Measurements from ENCODE around the gene KAT6B. TPM values are rescaled to one million over a fixed set of nuclear protein-coding genes. Genes with fewer than 3 reads are reported as not detected.

The KAT6B gene
- total RNA-seq, 1 donor from 2014 or later: 155 TPM

DNA sequence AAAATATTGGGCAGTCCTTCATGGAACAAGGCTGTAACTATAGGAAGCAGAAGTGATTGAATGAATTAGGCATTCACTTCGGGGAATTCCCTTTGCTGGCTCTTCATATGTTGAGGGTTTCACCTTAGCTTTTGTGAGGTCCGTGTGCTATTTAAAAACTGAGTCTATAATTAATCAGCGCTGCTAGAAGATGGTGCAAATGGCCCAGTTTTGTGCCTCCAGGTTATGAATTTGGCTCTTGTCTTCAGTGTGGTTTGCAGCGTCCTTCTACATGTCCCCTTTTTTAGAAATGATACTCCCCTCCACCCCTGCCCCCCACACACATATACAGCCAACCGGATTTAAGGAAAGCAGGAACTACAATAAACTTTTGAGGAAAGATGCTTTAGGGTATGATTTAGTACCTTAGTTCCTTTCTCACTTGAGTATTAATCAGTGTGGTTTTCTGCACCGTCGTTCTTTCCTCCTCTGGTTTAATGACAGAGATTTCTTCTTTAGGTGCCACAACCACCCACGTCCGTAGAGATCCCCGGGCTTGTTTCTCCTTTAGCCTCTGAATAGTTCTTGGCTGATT is 174.4 kb downstream of the KAT6B start:
- DNase-seq (ENCODE audit: low spot score in 2 of 2, unreplicated experiment in 2 of 2): no peak
- Mint-ChIP-seq H3K27ac (peak overlapping the region; percentile 41), H3K4me3 (no peak overlapping the region), H3K9me3 (no peaks in the 10 kb centered on the region), H3K4me1 (peaks cover 23% of the 10 kb centered on the region), H3K27me3 (ENCODE audit: low read depth) (no peaks in the 10 kb centered on the region), H3K36me3 (peaks cover 31% of the 10 kb centered on the region)
- TF ChIP-seq, protein P1, sequence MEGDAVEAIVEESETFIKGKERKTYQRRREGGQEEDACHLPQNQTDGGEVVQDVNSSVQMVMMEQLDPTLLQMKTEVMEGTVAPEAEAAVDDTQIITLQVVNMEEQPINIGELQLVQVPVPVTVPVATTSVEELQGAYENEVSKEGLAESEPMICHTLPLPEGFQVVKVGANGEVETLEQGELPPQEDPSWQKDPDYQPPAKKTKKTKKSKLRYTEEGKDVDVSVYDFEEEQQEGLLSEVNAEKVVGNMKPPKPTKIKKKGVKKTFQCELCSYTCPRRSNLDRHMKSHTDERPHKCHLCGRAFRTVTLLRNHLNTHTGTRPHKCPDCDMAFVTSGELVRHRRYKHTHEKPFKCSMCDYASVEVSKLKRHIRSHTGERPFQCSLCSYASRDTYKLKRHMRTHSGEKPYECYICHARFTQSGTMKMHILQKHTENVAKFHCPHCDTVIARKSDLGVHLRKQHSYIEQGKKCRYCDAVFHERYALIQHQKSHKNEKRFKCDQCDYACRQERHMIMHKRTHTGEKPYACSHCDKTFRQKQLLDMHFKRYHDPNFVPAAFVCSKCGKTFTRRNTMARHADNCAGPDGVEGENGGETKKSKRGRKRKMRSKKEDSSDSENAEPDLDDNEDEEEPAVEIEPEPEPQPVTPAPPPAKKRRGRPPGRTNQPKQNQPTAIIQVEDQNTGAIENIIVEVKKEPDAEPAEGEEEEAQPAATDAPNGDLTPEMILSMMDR (IDR thresholded peaks at IDR 0.05; ENCODE audit: unreplicated experiment): no peak

DNA sequence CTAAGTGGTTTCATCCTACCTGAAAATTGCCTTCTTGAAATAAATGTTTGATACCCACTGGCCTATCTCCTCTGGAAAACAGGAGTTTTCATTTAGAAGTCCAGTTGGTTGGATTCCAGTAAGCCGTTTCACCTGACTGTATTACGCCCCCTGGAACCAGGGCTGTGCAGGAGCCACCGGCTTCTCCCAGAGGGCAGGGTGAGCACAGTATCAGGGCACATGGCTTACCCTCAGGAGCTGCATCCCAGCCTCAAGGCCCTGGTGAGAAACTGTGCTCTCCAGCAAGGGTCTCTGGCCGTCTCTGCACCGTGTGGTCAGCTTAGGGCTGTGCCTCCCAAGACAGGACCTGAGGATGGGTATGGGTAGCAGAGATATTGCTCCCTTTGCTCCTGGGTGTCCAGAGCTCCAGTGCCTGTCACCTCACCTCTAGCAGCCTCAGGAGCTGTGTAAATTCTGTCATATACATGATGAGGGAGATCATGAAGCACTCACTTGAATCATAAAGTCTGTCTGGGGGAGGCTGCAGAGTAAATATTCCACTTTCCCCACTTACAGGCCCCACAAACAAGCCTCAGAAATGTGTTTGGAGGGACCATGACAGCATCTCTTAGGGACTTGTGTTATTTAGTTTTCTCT is 175.4 kb downstream of the KAT6B start:
- H3K27me3 Mint-ChIP-seq (ENCODE audit: low read depth): no peaks in the 10 kb centered on the region

DNA sequence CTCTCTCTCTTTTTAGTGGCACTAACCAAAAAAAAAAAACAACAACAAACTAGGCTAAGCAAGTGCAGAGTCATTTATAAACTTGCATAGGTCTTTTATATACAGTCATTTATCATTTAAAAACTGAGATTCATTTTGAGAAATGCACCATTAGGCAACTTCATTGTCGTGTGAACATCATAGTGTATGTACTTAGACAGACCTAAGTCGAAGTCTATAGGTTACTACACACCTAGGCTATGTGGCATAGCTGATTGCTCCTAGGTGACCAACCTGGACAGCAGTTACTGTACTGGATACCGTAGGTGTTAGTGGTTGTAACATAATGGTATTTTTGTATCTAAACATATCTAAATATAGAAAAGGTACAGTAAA is 175.9 kb downstream of the KAT6B start:
- DNase-seq (ENCODE audit: low spot score in 2 of 2, unreplicated experiment in 2 of 2): no peak
- Mint-ChIP-seq H3K9me3 (no peaks in the 10 kb centered on the region), H3K36me3 (peaks cover 27% of the 10 kb centered on the region), H3K27ac (peak overlapping the region; percentile 80), H3K27me3 (ENCODE audit: low read depth) (no peaks in the 10 kb centered on the region), H3K4me3 (no peak overlapping the region), H3K4me1 (peaks cover 28% of the 10 kb centered on the region)
- TF ChIP-seq, protein P1 (IDR thresholded peaks at IDR 0.05; ENCODE audit: unreplicated experiment): no peak

More for the DNA sequence above, 175.4 kb downstream of the KAT6B start:
- peaks cover 23% of the 10 kb centered on the region for H3K4me1 Mint-ChIP-seq
- peak overlapping the region; percentile 80 for H3K27ac Mint-ChIP-seq
- peaks cover 27% of the 10 kb centered on the region for H3K36me3 Mint-ChIP-seq
- TF ChIP-seq, protein P1 (IDR thresholded peaks at IDR 0.05; ENCODE audit: unreplicated experiment): no peak
- no peak for DNase-seq (ENCODE audit: low spot score in 2 of 2, unreplicated experiment in 2 of 2)
- no peak overlapping the region for H3K4me3 Mint-ChIP-seq
- H3K9me3 Mint-ChIP-seq: no peaks in the 10 kb centered on the region

DNA sequence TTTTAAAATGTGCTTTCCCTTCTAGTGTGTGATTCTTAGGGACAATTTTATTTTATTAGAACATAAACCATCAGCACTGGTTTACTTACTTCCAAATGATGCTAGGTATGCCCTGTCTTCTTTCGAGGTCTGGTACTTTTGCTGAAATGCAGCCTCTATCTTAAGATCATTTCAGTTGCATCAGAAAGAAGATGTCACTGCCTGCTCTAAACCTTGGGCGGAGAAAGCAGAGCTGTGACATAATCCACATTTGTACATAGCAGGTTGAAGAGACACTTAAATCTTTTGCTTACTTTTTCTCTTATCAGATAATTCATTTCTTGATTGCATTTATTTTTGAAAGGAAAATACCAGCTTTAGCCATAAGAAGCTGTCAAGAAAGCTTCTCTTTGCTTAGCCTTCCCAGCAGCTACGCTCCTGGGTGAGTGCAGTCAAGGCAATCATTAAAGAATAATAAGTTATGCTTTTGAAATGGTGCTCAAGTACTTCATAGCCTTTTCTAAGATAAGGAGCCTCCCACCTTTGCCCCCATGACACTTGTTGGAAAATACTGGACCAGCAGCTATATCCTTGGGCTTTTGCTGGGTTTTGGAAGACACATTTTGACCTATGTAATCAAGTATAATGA is 176.7 kb downstream of the KAT6B start:
- no peak for DNase-seq (ENCODE audit: low spot score in 2 of 2, unreplicated experiment in 2 of 2)
- Mint-ChIP-seq H3K4me1 (peaks cover 35% of the 10 kb centered on the region), H3K4me3 (no peak overlapping the region), H3K36me3 (peaks cover 30% of the 10 kb centered on the region), H3K9me3 (no peaks in the 10 kb centered on the region), H3K27me3 (ENCODE audit: low read depth) (no peaks in the 10 kb centered on the region), H3K27ac (peak overlapping the region; percentile 70)
- TF ChIP-seq, protein P1 (IDR thresholded peaks at IDR 0.05; ENCODE audit: unreplicated experiment): no peak

DNA sequence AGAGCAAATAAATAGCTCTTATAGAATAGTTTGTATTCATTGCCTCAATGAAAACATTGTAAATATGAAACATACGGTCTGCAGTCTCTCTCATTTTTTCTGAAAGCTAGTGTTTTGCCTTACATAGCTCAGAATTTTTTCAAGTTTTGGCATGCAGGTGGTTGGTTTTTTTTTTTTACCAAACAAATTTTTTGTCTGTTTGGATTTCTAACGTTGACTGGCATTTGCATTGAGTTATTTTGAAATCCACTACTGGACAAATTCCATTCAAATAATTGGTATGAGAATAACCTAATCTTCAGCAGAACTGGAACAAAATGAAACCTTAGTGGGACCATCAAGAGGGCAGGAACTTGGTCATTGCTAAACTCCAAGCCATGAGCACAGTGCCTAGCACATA is 177.5 kb downstream of the KAT6B start:
- Mint-ChIP-seq H3K4me1 (peaks cover 42% of the 10 kb centered on the region), H3K27me3 (ENCODE audit: low read depth) (no peaks in the 10 kb centered on the region), H3K27ac (peak overlapping the region; percentile 70), H3K9me3 (no peaks in the 10 kb centered on the region), H3K4me3 (no peak overlapping the region), H3K36me3 (peaks cover 26% of the 10 kb centered on the region)
- TF ChIP-seq, protein P1 (IDR thresholded peaks at IDR 0.05; ENCODE audit: unreplicated experiment): no peak
- no peak for DNase-seq (ENCODE audit: low spot score in 2 of 2, unreplicated experiment in 2 of 2)
